A673 (cell line): ENCODE measurements around the gene IL15RA.

Experiments
- EZH2 ChIP-seq: fragments of 200-600 bp; sonication (generic); IDR thresholded peaks from 2 replicates; pipeline ENCODE4 v1.6.1; 2017; ENCODE audit warnings: borderline replicate concordance, low read depth, mild to moderate bottlenecking, mixed read lengths, antibody characterized with exemption, low read length; ENCODE audit not compliant: poor library complexity, severe bottlenecking
- TF ChIP-seq, protein P1 (sequence below): fragments of 300-800, 200-600 bp; sonication (generic); conservative IDR thresholded peaks from 2 replicates; pipeline ENCODE4 v1.5.1; 2017; ENCODE audit warnings: low read depth, mild to moderate bottlenecking, antibody characterized with exemption, low read length, moderate library complexity, mixed read lengths

DNA sequence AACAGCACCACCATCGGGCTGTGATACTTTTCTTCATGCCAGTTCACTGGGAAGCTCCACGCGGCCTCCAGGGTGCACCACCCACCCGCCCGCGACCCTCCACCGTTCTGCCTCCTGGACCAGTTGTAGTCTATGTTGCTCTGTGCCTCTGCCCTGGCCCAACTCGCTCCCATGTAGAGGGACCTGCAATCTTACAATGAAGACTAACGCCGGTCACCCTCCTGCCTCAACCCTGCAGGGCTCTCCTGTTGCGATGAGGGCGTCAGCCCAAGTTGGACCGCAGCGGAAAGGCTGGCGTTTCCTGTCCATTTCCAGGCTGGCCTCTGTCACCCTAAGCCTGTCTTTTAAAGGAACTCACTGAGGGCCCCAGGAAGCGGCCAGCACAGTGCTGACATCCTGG lies 34.9 kb downstream of the IL15RA start:
- TF ChIP-seq, protein P1, sequence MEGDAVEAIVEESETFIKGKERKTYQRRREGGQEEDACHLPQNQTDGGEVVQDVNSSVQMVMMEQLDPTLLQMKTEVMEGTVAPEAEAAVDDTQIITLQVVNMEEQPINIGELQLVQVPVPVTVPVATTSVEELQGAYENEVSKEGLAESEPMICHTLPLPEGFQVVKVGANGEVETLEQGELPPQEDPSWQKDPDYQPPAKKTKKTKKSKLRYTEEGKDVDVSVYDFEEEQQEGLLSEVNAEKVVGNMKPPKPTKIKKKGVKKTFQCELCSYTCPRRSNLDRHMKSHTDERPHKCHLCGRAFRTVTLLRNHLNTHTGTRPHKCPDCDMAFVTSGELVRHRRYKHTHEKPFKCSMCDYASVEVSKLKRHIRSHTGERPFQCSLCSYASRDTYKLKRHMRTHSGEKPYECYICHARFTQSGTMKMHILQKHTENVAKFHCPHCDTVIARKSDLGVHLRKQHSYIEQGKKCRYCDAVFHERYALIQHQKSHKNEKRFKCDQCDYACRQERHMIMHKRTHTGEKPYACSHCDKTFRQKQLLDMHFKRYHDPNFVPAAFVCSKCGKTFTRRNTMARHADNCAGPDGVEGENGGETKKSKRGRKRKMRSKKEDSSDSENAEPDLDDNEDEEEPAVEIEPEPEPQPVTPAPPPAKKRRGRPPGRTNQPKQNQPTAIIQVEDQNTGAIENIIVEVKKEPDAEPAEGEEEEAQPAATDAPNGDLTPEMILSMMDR, result no peak
- TF ChIP-seq EZH2, result no peak
